ENCODE measurements around the gene UBAC2. TPM values are rescaled to one million over a fixed set of nuclear protein-coding genes. Genes with fewer than 3 reads are reported as not detected.

UBAC2 gene
- total RNA-seq, 1 experiment from 2014 or later = 54.7 TPM

- DNase-seq (ENCODE audit: low read depth) = no peak
Measured at GRCh38 chr13:99311748-99312492, 111.3 kb downstream of the UBAC2 start.

GRCh38 chr13:99312493-99312883 is 111.8 kb downstream of the UBAC2 start:
- peak; percentile 99 for DNase-seq (ENCODE audit: low read depth)

GRCh38 chr13:99313501-99313900 is 112.8 kb downstream of the UBAC2 start:
- DNase-seq (ENCODE audit: low read depth) = peak; percentile 40

DNA sequence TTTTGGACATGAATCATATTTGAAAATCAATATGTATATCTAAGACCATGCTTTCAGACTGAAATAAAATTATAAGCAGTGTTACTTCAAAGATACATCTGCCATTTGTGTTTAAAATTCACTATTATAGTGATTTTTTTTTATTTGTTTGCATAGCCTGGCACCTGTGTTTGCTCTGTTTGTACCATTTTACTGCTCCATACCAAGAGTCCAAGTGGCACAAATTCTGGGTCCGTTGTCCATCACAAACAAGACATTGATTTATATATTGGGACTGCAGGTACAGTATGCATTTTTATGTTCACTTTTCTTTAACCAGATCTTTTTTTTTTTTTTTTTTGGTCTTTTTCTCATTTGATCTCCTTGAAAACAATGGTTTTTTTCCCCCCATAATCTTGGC is 113.3 kb downstream of the UBAC2 start:
- DNase-seq (ENCODE audit: low read depth) = no peak

- DNase-seq (ENCODE audit: low read depth) = peak; percentile 52
Measured at GRCh38 chr13:99314640-99315176, 114.1 kb downstream of the UBAC2 start.

- DNase-seq (ENCODE audit: low read depth) = no peak
Measured at GRCh38 chr13:99315186-99315585, 114.5 kb downstream of the UBAC2 start.

DNA sequence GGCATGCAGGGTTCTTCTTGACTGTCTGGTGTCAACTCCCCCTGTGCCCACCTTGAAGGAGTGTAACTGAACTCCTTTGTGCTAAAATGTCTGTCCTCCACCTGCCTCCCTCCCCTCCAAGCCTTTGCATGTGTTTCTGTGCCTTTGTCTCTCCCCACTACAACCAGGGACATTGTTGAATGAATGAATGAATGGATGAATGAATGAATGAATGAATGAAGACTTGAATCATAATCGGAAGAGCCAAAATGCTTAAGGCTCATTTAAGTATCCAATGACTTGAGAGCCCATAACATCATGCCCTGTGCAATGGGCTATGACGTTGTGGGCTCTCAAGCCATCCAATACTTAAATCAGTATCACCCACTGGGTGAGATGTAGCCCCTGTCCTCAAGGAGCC is 115.6 kb downstream of the UBAC2 start:
- no peak for DNase-seq (ENCODE audit: low read depth)

DNA sequence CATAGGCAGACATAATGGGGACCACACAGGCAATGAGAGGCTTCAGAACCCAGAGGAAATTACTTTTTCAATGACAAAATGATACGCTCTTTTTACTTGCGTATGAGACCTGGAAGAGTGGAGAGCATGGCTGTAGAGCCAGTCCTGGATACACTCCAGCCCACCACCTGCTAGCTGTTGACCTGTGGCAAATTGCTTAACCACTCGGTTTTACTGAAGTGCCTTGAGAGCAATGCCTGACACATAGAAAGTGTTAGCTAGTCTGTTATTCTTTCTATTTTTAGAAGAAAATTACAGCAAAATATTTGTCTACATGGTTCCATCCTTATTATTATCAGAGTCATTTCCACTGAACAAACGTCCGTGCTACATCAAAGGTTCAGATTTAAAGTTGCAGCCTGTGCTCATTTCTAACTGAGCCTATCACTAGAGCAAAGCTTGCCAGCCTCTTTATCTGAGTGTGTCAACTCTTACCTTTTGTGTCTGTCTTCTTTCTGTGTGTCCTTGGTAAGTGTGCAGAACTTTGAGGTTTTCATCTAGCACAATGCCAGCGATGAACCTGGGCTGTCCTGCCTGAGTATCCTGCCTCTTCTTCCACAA is 116.1 kb downstream of the UBAC2 start:
- peak; percentile 60 for DNase-seq (ENCODE audit: low read depth)

- peak; percentile 96 for DNase-seq (ENCODE audit: low read depth)
Measured at GRCh38 chr13:99320693-99321481, 120.2 kb downstream of the UBAC2 start.

- DNase-seq (ENCODE audit: low read depth) = no peak
Measured at GRCh38 chr13:99321709-99322108, 121.1 kb downstream of the UBAC2 start.

DNA sequence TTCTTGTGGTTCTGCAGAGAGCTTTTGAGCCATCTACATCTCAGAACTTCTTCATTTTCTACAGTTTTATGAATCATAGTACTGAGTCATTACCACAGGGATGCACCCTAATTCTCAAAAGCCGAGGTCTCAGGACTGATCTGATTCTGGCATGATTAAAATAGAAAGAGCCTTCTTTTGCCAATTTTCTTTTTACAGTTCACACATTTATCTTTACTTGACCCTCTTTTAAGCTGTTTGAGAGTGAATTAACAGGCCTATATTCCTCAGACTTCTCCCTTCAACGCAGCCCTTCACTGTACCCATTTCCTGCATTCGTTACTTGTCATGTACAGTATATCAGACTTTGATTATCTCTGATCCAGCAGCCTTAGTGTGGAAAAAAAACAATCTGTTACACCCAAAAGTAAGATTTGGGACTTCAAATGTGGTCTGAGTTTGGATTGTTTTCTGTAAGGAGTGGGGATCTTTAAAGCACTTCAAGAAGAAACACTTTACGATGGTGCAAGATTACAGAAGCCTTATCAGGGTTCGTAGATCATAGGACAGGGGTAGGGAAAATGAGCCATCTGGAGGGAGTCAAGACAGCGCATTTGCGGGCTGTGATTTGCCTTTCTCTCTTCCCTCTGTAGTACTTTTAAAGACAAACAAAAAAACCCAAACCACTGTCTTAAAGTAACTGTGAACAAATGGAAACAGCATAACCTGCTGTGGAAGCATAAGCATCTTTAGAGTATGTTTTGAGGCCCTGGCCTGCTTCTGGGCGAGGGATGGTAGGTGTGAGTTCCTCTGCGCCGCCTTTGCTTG is 121.8 kb downstream of the UBAC2 start:
- DNase-seq (ENCODE audit: low read depth) = peak; percentile 88

- DNase-seq (ENCODE audit: low read depth) = peak; percentile 50
Measured at GRCh38 chr13:99323488-99323887, 122.8 kb downstream of the UBAC2 start.

GRCh38 chr13:99326012-99326411 is 125.4 kb downstream of the UBAC2 start:
- DNase-seq (ENCODE audit: low read depth) = no peak

- no peak for DNase-seq (ENCODE audit: low read depth)
Measured at GRCh38 chr13:99327126-99327525, 126.5 kb downstream of the UBAC2 start.

GRCh38 chr13:99327761-99328160 is 127.1 kb downstream of the UBAC2 start:
- DNase-seq (ENCODE audit: low read depth) = no peak

- DNase-seq (ENCODE audit: low read depth) = no peak
Measured at GRCh38 chr13:99329477-99329876, 128.8 kb downstream of the UBAC2 start.

- no peak for DNase-seq (ENCODE audit: low read depth)
Measured at GRCh38 chr13:99330942-99331341, 130.3 kb downstream of the UBAC2 start.

DNA sequence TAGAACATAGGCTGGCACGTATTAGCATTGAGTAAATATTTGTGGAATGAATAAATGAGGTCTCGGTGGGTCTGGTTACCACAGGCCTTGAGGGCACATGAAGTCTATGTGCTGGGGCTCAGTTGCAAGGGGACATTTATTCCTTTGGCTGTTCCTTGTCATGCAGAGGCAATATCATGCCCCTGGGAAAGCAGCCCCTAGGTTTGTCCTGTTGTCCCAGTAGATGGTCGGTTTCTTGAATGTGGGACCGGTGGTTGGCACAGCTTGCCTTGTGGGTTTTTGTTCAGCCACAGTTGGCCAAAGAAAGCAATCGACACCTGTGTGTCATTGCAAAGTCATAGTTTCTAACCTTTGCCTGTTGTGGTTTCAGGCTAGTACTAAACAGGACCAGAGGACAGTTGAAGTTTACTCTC is 131.2 kb downstream of the UBAC2 start:
- DNase-seq (ENCODE audit: low read depth) = peak; percentile 81

- no peak for DNase-seq (ENCODE audit: low read depth)
Measured at GRCh38 chr13:99332456-99332855, 131.8 kb downstream of the UBAC2 start.

DNA sequence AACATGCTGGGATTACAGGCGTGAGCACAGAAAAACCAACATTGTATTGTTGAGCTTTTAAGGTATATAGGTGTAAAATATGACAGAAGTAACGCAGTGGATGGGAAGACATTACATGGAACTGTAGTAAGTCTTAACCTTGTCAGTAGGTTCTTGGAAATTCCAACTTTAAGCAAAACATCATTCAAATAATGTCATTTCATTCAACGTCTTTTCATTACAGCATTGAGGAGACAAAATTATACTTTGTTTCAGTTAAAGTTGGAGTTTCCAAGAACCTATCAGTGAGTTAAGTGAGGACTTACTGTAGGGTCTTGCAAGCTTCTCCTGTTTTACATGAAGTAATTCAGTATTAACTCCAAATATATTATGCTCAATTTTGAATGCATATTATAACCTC is 133.6 kb downstream of the UBAC2 start:
- DNase-seq (ENCODE audit: low read depth) = no peak

DNA sequence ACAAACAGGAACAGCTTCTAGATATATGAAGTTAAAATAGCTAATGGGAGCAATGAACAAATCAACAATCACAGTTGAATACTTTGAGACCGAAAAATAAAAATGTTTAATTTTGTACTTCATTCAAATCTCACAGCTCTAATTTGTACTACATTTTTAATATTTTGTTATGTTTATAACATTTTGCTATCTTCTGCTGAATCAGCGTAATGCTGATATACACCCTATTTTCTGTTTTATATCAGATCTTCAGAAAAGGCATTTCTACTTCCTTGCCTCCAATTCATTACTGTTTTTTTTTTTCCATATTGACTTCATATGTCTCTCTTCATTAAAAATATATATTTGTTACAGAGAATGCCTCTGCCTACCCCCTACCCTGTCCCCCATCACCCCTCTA is 134.4 kb downstream of the UBAC2 start:
- no peak for DNase-seq (ENCODE audit: low read depth)
